Measurements from ENCODE around the gene MOGAT1. TPM values are rescaled to one million over a fixed set of nuclear protein-coding genes. Genes with fewer than 3 reads are reported as not detected.

Gene MOGAT1
- total RNA-seq, 1 donor from 2014 or later, result 0.74 TPM

GRCh38 chr2:222670191-222671038, 1.0 kb upstream of the MOGAT1 start:
- no peaks in the 10 kb centered on the region for H3K9me3 Mint-ChIP-seq (ENCODE audit: low read depth)
- peaks cover 42% of the 10 kb centered on the region for H3K27me3 Mint-ChIP-seq
- H3K36me3 Mint-ChIP-seq (ENCODE audit: insufficient read depth), result no peaks in the 10 kb centered on the region
- no peak for TF ChIP-seq CTCF (IDR thresholded peaks at IDR 0.05; ENCODE audit: unreplicated experiment)
- peaks cover 19% of the 10 kb centered on the region for H3K4me1 Mint-ChIP-seq (ENCODE audit: low read depth)
- no peak for DNase-seq (ENCODE audit: low spot score, unreplicated experiment)
- H3K4me3 Mint-ChIP-seq (ENCODE audit: low read depth), result peak overlapping the region; percentile 47
- H3K27ac Mint-ChIP-seq, result peak overlapping the region; percentile 31

DNA sequence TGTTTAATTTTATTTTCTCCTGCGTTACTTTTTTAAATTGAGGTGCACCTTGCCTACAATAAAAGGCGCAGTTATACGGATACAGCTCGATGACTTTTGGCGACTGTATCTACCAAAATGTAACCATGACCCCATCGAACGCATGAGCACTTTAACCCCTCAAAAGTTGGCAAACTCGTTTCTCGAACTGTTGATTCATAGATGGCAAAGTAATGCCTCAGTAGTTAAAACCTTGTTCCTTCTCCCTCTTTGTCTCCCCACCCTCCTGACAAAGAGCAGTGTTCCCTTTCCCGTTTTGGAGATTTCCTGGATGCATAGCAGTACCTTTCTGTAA, 577 bp downstream of the MOGAT1 start:
- no peak for DNase-seq (ENCODE audit: low spot score, unreplicated experiment)
- H3K4me1 Mint-ChIP-seq (ENCODE audit: low read depth), result peaks cover 19% of the 10 kb centered on the region
- H3K27me3 Mint-ChIP-seq, result peaks cover 39% of the 10 kb centered on the region
- H3K36me3 Mint-ChIP-seq (ENCODE audit: insufficient read depth), result no peaks in the 10 kb centered on the region
- peak overlapping the region; percentile 72 for H3K4me3 Mint-ChIP-seq (ENCODE audit: low read depth)
- peak overlapping the region; percentile 51 for H3K27ac Mint-ChIP-seq
- TF ChIP-seq CTCF (IDR thresholded peaks at IDR 0.05; ENCODE audit: unreplicated experiment), result no peak
- no peaks in the 10 kb centered on the region for H3K9me3 Mint-ChIP-seq (ENCODE audit: low read depth)

- peaks cover 19% of the 10 kb centered on the region for H3K4me1 Mint-ChIP-seq (ENCODE audit: low read depth)
- TF ChIP-seq CTCF (IDR thresholded peaks at IDR 0.05; ENCODE audit: unreplicated experiment), result no peak
- H3K4me3 Mint-ChIP-seq (ENCODE audit: low read depth), result no peak overlapping the region
- DNase-seq (ENCODE audit: low spot score, unreplicated experiment), result no peak
- H3K27me3 Mint-ChIP-seq, result peaks cover 47% of the 10 kb centered on the region
- H3K9me3 Mint-ChIP-seq (ENCODE audit: low read depth), result no peaks in the 10 kb centered on the region
- H3K36me3 Mint-ChIP-seq (ENCODE audit: insufficient read depth), result no peaks in the 10 kb centered on the region
- H3K27ac Mint-ChIP-seq, result no peak overlapping the region
Measured at GRCh38 chr2:222673273-222673672, 1.8 kb downstream of the MOGAT1 start.

GRCh38 chr2:222673883-222674282, 2.4 kb downstream of the MOGAT1 start:
- H3K27me3 Mint-ChIP-seq, result peaks cover 48% of the 10 kb centered on the region
- no peaks in the 10 kb centered on the region for H3K36me3 Mint-ChIP-seq (ENCODE audit: insufficient read depth)
- no peak overlapping the region for H3K27ac Mint-ChIP-seq
- no peak overlapping the region for H3K4me3 Mint-ChIP-seq (ENCODE audit: low read depth)
- peaks cover 19% of the 10 kb centered on the region for H3K4me1 Mint-ChIP-seq (ENCODE audit: low read depth)
- no peaks in the 10 kb centered on the region for H3K9me3 Mint-ChIP-seq (ENCODE audit: low read depth)
- TF ChIP-seq CTCF (IDR thresholded peaks at IDR 0.05; ENCODE audit: unreplicated experiment), result no peak
- no peak for DNase-seq (ENCODE audit: low spot score, unreplicated experiment)

DNA sequence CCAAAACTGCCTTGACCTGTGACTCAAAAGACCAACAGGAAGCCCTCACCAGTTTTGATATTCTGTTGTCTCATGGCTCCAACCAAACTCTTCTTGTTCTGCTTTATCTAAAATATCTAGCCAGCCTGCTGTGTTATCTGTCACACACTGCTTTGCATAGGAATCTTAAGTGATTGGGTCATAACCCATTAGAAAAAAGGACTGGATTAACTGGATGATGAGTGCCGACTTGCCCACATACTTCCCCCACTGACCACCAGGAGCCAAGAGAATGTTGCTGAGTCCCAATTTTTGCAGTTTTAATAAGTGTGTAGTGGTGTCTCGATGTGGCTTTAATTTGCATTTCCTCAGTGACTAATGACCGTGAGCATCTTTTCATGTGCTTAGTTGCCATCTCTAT, 6.5 kb downstream of the MOGAT1 start:
- peak; percentile 22 for TF ChIP-seq CTCF (IDR thresholded peaks at IDR 0.05; ENCODE audit: unreplicated experiment)
- Mint-ChIP-seq H3K27ac (no peak overlapping the region), H3K27me3 (peaks cover 20% of the 10 kb centered on the region), H3K9me3 (ENCODE audit: low read depth) (no peaks in the 10 kb centered on the region), H3K36me3 (ENCODE audit: insufficient read depth) (no peaks in the 10 kb centered on the region), H3K4me3 (ENCODE audit: low read depth) (no peak overlapping the region), H3K4me1 (ENCODE audit: low read depth) (no peaks in the 10 kb centered on the region)
- no peak for DNase-seq (ENCODE audit: low spot score, unreplicated experiment)

All from progenitor cell of endocrine pancreas (in vitro differentiated cells).